Stimulated activated effector memory CD8-positive, alpha-beta T cell treated with anti-CD3 and anti-CD28 coated beads, Interleukin-12 subunit alpha, Interleukin-12 subunit beta, amount 100 ng/mL, for 72 hours (primary cell): ENCODE data around the gene SLC9A2.
A peak's percentile ranks its signal among the peaks of the same experiment; 100 is the strongest.

Experiments
- ATAC-seq: fragments of 150-1000 bp; cut with Tn5 transposase; 2 replicates; pipeline ENCODE4 v1.10.0; 2021
- DNase-seq, 2 donors: peaks; one replicate each; pipeline ENCODE4 v3.0.0; 2021 to 2022; ENCODE audit warnings: low spot score in 2 of 2
- H3K27ac Mint-ChIP-seq: one replicate; pipeline ENCODE4 v1.8.0; 2022; ENCODE audit warnings: mild to moderate bottlenecking, mixed read lengths
- H3K36me3 Mint-ChIP-seq: one replicate; pipeline ENCODE4 v1.8.0; 2022; ENCODE audit warnings: mild to moderate bottlenecking, mixed read lengths
- H3K4me1 Mint-ChIP-seq: one replicate; pipeline ENCODE4 v1.8.0; 2022; ENCODE audit warnings: mixed read lengths
- H3K4me3 Mint-ChIP-seq: one replicate; pipeline ENCODE4 v1.8.0; 2022; ENCODE audit warnings: mild to moderate bottlenecking, mixed read lengths
- H3K9me3 Mint-ChIP-seq: one replicate; pipeline ENCODE4 v1.8.0; 2022; ENCODE audit warnings: mixed read lengths

The SLC9A2 gene

DNA sequence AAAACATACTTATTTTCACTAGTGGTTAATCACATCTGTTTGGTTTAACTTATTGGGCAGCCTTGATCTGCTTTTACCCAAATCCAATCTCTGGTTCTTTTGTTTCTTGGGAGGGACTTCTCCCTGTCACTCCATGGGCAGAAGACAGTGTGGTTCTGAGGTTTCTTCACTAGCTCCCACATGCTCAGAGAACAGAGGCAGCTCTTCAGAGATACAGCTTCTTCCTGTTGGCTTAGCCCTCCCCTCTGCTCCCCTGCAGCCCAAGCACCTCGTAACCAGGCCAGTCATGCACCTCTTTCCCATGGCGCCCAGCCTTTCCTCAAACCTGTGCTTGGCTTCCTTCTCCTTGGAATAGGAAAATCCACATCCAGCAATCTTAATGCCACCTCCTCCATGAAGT is 32.8 kb downstream of the SLC9A2 start:
- H3K4me3 Mint-ChIP-seq, result no peak overlapping the region
- no peaks in the 10 kb centered on the region for H3K36me3 Mint-ChIP-seq
- no peak for ATAC-seq
- no peaks in the 10 kb centered on the region for H3K4me1 Mint-ChIP-seq
- no peak for DNase-seq
- no peak overlapping the region for H3K27ac Mint-ChIP-seq
- H3K9me3 Mint-ChIP-seq, result no peaks in the 10 kb centered on the region

GRCh38 chr2:102657770-102658169 is 38.4 kb downstream of the SLC9A2 start:
- Mint-ChIP-seq H3K27ac (no peak overlapping the region), H3K36me3 (no peaks in the 10 kb centered on the region), H3K4me3 (no peak overlapping the region), H3K4me1 (peaks cover 9% of the 10 kb centered on the region), H3K9me3 (no peaks in the 10 kb centered on the region)
- peak; percentile 90 for ATAC-seq
- no peak for DNase-seq

GRCh38 chr2:102660070-102660469 is 40.7 kb downstream of the SLC9A2 start:
- peaks cover 10% of the 10 kb centered on the region for H3K4me1 Mint-ChIP-seq
- H3K27ac Mint-ChIP-seq, result no peak overlapping the region
- DNase-seq (no peak), ATAC-seq (no peak)
- no peaks in the 10 kb centered on the region for H3K36me3 Mint-ChIP-seq
- H3K9me3 Mint-ChIP-seq, result no peaks in the 10 kb centered on the region
- H3K4me3 Mint-ChIP-seq, result no peak overlapping the region

GRCh38 chr2:102660574-102660973 is 41.2 kb downstream of the SLC9A2 start:
- DNase-seq (no peak), ATAC-seq (no peak)
- Mint-ChIP-seq H3K4me1 (peaks cover 10% of the 10 kb centered on the region), H3K36me3 (no peaks in the 10 kb centered on the region), H3K9me3 (no peaks in the 10 kb centered on the region), H3K27ac (no peak overlapping the region), H3K4me3 (no peak overlapping the region)

DNA sequence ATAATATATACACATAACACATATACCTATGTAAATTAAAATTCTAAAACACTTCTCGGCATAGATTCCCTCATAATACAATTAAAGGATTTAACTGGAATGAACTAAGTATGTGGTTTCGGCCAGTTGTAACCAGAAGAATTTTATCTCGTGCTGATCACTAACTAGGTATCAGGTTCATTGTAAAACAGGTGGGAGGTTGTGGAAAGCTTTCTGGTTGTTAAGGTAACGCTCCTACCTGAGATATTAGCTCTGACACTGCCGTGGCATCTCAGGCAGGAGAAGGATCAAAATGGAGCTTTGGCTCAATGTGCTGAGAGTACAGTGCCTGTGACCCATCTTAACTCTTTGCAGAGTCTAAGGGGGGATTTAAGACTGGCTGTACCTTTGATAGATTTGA is 42.5 kb downstream of the SLC9A2 start:
- peaks cover 10% of the 10 kb centered on the region for H3K4me1 Mint-ChIP-seq
- ATAC-seq, result no peak
- no peak overlapping the region for H3K4me3 Mint-ChIP-seq

DNA sequence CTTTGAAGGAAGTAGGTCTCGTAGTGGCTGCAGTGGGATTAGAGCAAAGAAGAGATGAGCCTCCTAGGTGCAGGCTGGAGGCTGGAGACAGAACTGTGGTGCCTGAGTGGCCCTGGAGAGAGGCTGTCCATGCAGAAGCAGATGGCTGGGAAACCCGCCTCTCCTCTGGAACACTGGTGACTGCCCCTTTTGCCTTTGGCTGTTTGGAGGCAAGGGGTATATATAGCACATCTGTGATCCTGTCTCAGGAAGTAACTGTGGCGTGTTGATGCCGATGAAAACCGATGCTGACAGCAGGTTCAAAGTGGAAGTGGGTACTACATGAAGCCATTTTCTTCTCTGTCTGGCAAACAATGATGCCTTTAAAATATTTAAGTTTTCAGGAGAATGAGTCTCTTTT is 43.5 kb downstream of the SLC9A2 start:
- H3K4me1 Mint-ChIP-seq, result peaks cover 10% of the 10 kb centered on the region
- DNase-seq, result no peak
- no peak overlapping the region for H3K27ac Mint-ChIP-seq
- H3K36me3 Mint-ChIP-seq, result no peaks in the 10 kb centered on the region
- no peak overlapping the region for H3K4me3 Mint-ChIP-seq
- ATAC-seq, result no peak
- H3K9me3 Mint-ChIP-seq, result no peaks in the 10 kb centered on the region

More for the DNA sequence above, 42.5 kb downstream of the SLC9A2 start:
- no peak overlapping the region for H3K27ac Mint-ChIP-seq
- DNase-seq, result no peak
- no peaks in the 10 kb centered on the region for H3K9me3 Mint-ChIP-seq
- no peaks in the 10 kb centered on the region for H3K36me3 Mint-ChIP-seq

GRCh38 chr2:102663381-102663780 is 44.0 kb downstream of the SLC9A2 start:
- Mint-ChIP-seq H3K9me3 (no peaks in the 10 kb centered on the region), H3K36me3 (no peaks in the 10 kb centered on the region), H3K27ac (no peak overlapping the region), H3K4me1 (peaks cover 10% of the 10 kb centered on the region), H3K4me3 (no peak overlapping the region)
- no peak for DNase-seq
- ATAC-seq, result no peak

DNA sequence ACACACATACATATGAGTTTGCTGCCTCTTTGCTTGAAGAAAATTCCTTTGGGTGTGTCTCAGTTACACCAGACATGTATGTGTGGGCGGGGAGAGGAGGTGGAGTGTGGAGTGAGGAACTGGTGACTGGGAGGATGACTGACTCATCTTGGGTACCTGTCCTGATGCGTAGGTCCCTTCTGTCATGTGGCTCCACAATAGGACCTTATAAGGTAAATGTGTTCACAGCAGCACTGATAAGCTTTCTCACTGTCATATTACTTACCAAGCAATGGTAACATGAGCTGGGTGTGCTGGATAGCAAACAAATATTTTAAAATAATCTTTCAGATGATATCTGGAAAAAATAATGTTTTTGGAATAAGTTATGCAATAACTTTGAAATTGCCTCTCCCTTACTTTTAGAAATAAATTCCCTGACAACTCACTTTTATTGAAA is 45.1 kb downstream of the SLC9A2 start:
- ATAC-seq (peak; percentile 96), DNase-seq (no peak)
- Mint-ChIP-seq H3K4me3 (no peak overlapping the region), H3K4me1 (peaks cover 10% of the 10 kb centered on the region), H3K27ac (no peak overlapping the region), H3K36me3 (no peaks in the 10 kb centered on the region), H3K9me3 (no peaks in the 10 kb centered on the region)

DNA sequence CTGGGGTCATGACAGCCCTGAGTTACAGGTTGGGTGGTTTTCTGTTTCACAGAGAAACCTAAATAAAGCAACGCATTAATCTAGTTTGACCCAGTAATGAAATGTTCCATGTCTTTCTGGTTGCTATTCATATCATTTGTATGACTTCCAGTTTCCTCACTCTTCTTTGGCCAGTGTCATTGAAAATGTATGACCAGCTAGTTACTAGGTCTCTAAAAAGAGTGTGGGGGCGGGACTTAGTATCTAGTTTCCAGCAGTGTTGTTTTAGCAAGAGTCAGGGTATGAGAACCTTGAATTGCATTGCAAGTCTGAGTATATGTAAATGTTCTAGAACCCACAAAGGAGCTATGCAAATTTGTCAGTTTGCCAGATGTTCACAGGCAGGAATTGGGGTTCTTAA is 47.7 kb downstream of the SLC9A2 start:
- no peaks in the 10 kb centered on the region for H3K36me3 Mint-ChIP-seq
- DNase-seq (no peak), ATAC-seq (no peak)
- H3K4me3 Mint-ChIP-seq, result no peak overlapping the region
- H3K4me1 Mint-ChIP-seq, result peaks cover 8% of the 10 kb centered on the region
- H3K9me3 Mint-ChIP-seq, result no peaks in the 10 kb centered on the region
- no peak overlapping the region for H3K27ac Mint-ChIP-seq

- ATAC-seq, result no peak
- no peak overlapping the region for H3K27ac Mint-ChIP-seq
These were observed 48.8 kb downstream of the SLC9A2 start for GRCh38 chr2:102668171-102668570.

DNA sequence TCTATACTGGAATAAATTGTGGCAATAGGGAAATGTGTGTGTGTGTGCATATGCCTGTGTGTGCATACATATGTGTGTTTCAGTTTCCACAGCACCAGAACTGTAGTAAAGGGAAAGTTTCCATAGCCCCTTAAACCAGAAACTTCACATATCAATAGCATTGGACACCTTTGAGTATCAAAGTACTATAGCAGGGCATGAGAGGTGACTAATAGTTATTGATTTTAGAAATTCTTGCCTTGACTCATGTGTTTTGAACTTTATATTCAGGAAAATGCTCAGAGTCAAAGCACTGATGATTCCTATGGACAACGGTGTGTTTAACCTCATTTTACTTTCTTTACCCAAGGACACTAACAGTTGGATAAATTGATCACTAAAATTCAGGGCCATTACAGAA is 50.0 kb downstream of the SLC9A2 start:
- H3K27ac Mint-ChIP-seq, result no peak overlapping the region
- no peak for DNase-seq
- no peak overlapping the region for H3K4me3 Mint-ChIP-seq
- H3K4me1 Mint-ChIP-seq, result no peaks in the 10 kb centered on the region
- no peaks in the 10 kb centered on the region for H3K36me3 Mint-ChIP-seq
- ATAC-seq, result no peak
- H3K9me3 Mint-ChIP-seq, result no peaks in the 10 kb centered on the region

More at GRCh38 chr2:102668171-102668570, 48.8 kb downstream of the SLC9A2 start:
- Mint-ChIP-seq H3K4me1 (no peaks in the 10 kb centered on the region), H3K4me3 (no peak overlapping the region), H3K9me3 (no peaks in the 10 kb centered on the region), H3K36me3 (no peaks in the 10 kb centered on the region)
- no peak for DNase-seq

- DNase-seq (no peak), ATAC-seq (no peak)
- Mint-ChIP-seq H3K36me3 (no peaks in the 10 kb centered on the region), H3K4me3 (no peak overlapping the region), H3K4me1 (no peaks in the 10 kb centered on the region), H3K27ac (no peak overlapping the region), H3K9me3 (no peaks in the 10 kb centered on the region)
These were observed 52.9 kb downstream of the SLC9A2 start for GRCh38 chr2:102672107-102672776.

DNA sequence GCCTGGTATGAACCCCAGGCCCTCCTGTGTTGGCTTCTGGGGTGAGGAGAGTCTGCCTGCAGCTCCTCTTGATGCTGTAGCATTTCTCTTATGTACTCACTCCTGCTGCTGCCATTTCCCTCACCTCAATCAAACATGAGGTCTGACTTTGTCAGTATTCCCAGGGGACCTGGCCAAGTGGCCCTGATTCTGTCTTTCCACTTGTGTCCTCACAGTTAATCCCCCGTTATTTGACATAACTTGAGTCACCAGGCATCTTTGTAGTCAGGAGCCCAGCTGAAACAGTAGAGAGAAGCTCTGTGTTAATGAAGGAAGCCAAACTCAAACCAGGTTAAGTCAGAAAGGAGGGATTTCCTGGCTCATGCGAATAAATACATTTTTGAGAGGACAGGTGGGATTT is 55.0 kb downstream of the SLC9A2 start:
- ATAC-seq, result no peak
- H3K4me3 Mint-ChIP-seq, result no peak overlapping the region
- H3K36me3 Mint-ChIP-seq, result no peaks in the 10 kb centered on the region
- no peak overlapping the region for H3K27ac Mint-ChIP-seq
- H3K9me3 Mint-ChIP-seq, result no peaks in the 10 kb centered on the region
- no peak for DNase-seq
- H3K4me1 Mint-ChIP-seq, result no peaks in the 10 kb centered on the region

DNA sequence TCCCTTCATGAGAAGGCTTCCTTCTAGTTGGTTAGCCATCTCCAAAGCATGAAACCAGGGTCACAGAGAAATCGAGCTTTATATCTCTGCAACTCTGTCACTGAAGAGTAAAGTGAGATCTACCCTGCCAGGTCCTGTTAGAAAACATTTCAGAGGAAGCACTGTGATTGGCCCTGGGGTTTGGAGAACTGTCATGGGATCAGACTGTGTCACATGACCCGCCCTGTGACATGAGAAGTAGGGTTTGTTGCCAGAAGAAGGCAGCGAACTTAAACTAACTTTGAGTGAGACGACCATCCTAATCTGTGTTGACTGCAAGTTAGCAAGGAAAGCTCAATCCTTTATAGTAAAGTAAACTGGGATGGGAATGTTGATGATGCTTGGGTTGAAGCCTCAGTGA is 55.5 kb downstream of the SLC9A2 start:
- ATAC-seq (no peak), DNase-seq (no peak)
- Mint-ChIP-seq H3K36me3 (no peaks in the 10 kb centered on the region), H3K27ac (no peak overlapping the region), H3K4me3 (no peak overlapping the region), H3K9me3 (no peaks in the 10 kb centered on the region), H3K4me1 (no peaks in the 10 kb centered on the region)

GRCh38 chr2:102677244-102678215 is 58.2 kb downstream of the SLC9A2 start:
- H3K36me3 Mint-ChIP-seq, result no peaks in the 10 kb centered on the region
- no peaks in the 10 kb centered on the region for H3K9me3 Mint-ChIP-seq
- DNase-seq (no peak), ATAC-seq (no peak)
- no peak overlapping the region for H3K4me3 Mint-ChIP-seq
- H3K4me1 Mint-ChIP-seq, result no peaks in the 10 kb centered on the region
- H3K27ac Mint-ChIP-seq, result no peak overlapping the region

- Mint-ChIP-seq H3K4me3 (no peak overlapping the region), H3K4me1 (no peaks in the 10 kb centered on the region), H3K36me3 (no peaks in the 10 kb centered on the region), H3K9me3 (no peaks in the 10 kb centered on the region), H3K27ac (no peak overlapping the region)
- DNase-seq (no peak), ATAC-seq (no peak)
These were observed 59.1 kb downstream of the SLC9A2 start for GRCh38 chr2:102678442-102678841.
